Measurements from ENCODE around the gene IFI27L2. TPM values are rescaled to one million over a fixed set of nuclear protein-coding genes. Genes with fewer than 3 reads are reported as not detected.

IFI27L2 gene
- total RNA-seq, 4 donors from 2014 or later: 7.8 to 97.8 (median 23.1) TPM

DNA sequence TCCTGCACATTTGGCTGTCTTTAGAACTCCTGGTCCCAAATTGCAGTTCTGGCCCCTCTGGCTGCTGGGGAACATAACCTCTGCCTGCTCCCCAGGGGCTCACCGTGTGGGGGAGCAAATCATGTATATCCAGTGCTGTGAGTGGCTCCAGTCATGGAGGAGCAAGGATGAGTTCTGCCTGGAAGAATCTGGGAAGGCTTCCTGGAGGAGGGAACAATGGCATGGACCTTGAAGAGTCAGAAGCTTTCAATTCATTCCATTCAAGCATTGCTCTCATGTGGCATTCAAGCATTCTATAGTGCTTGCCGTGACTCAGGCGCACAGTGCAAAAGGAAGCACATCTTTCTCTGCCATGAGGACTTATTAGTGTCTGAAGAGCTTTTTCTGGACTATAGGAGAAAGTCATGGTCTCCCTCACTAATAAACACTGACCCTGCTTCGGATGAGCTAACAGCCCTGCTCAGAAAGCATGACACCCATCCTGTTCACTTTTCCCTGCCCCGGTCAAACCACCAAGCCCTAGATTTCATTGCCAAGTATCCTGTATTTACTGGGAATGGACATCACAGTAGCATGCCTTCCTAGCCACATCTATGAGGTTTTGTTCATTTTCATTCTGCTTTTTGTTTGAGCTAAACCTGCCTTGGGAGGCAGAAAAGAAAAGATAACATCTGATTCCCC lies 15.4 kb downstream of the IFI27L2 start:
- H3K9me3 ChIP-seq: no peaks in the 10 kb centered on the region

GRCh38 chr14:94113490-94113889 lies 15.9 kb downstream of the IFI27L2 start:
- H3K4me1 ChIP-seq: peaks cover 0 to 19% of the 10 kb centered on the region in 2 donors
- no peak overlapping the region for H3K4me3 ChIP-seq (replicated peaks in 1 of 3)
- intact Hi-C loops (cut with DNase I): no loop called here
- 50 to 55% methylated on average over 6 of the region's 6 CpGs for WGBS, 2 donors
- H3K36me3 ChIP-seq: no peaks in the 10 kb centered on the region
- H3K9me3 ChIP-seq: no peaks in the 10 kb centered on the region
- H3K27ac ChIP-seq: peak overlapping the region in 2 of 3 donors; percentile 41 to 70
- TF ChIP-seq CTCF (IDR thresholded peaks at IDR 0.05) (no peak), POLR2A (IDR thresholded peaks at IDR 0.05) (no peak)
- DNase-seq: peak in 1 of 2 donors; percentile 29
- H3K27me3 ChIP-seq: no peaks in the 10 kb centered on the region

More for the DNA sequence above, 15.4 kb downstream of the IFI27L2 start:
- Histone ChIP-seq H3K36me3 (no peaks in the 10 kb centered on the region), H3K27me3 (no peaks in the 10 kb centered on the region), H3K27ac (peak overlapping the region; percentile 37 to 70 (median 49)), H3K4me3 (replicated peaks in 1 of 3) (no peak overlapping the region), H3K4me1 (peaks cover 0 to 19% of the 10 kb centered on the region in 2 donors)
- no peak for DNase-seq
- 69 to 74% methylated on average over 5 of the region's 5 CpGs for WGBS, 2 donors
- intact Hi-C loops (cut with DNase I): no loop called here
- TF ChIP-seq POLR2A (IDR thresholded peaks at IDR 0.05) (no peak), CTCF (IDR thresholded peaks at IDR 0.05) (no peak)

DNA sequence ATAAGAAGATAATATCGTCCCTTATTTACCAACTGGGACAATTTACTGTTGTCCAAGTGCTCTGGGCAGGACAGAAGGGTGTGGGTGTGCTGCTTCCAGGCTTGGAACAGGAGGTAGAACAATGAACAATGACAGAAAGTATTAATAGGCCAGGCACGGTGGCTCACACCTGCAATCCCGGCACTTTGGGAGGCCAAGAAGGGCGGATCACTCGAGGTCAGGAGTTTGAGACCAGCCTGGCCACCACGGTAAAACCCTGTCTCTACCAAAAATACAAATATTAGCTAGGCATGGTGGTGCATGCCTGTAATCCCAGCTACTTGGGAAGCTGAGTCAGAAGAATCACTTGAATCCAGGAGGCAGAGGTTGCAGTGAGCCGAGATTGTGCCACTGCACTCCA lies 16.3 kb downstream of the IFI27L2 start:
- Histone ChIP-seq H3K27ac (peak overlapping the region in 1 of 3 donors; percentile 70), H3K36me3 (no peaks in the 10 kb centered on the region), H3K9me3 (no peaks in the 10 kb centered on the region), H3K4me3 (replicated peaks in 1 of 3) (no peak overlapping the region), H3K27me3 (no peaks in the 10 kb centered on the region), H3K4me1 (peaks cover 0 to 19% of the 10 kb centered on the region in 2 donors)
- intact Hi-C loops (cut with DNase I): no loop called here
- 76 to 83% methylated on average over 7 of the region's 7 CpGs for WGBS, 2 donors
- no peak for TF ChIP-seq CTCF (IDR thresholded peaks at IDR 0.05)
- no peak for TF ChIP-seq POLR2A (IDR thresholded peaks at IDR 0.05)
- no peak for DNase-seq

DNA sequence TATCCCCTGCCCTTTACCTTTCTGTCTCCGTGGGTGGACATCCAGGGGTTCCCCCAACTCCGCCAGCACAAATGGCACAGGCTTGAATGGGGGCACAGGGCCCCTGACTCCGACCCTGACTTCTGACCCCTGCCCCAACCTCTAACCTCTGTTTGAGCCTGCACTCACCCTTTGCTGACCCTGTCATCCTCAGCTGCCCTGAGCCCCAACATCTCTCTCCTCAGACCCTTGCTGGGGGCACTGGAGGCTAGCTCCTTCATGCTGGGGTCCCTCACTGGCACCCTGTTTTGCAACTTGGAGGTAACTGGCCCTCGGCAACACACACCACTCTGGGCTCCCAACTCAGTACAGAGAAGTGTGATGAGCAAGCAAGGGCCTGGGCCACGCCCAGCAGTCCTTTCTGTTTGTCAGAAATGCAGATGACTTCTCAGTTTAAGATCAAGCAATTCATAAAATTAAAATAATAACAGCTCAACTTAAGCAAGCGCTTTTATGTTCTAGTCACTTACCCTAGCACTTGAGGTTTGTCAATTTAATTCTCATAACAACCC lies 16.8 kb downstream of the IFI27L2 start:
- Histone ChIP-seq H3K36me3 (no peaks in the 10 kb centered on the region), H3K9me3 (no peaks in the 10 kb centered on the region), H3K4me3 (replicated peaks in 1 of 3) (no peak overlapping the region), H3K4me1 (peaks cover 0 to 19% of the 10 kb centered on the region in 2 donors), H3K27ac (peak overlapping the region in 1 of 3 donors; percentile 77), H3K27me3 (no peaks in the 10 kb centered on the region)
- DNase-seq: no peak
- TF ChIP-seq CTCF (IDR thresholded peaks at IDR 0.05) (no peak), POLR2A (IDR thresholded peaks at IDR 0.05) (no peak)
- intact Hi-C loops (cut with DNase I): no loop called here
- 88 to 90% methylated on average over 6 of the region's 6 CpGs for WGBS, 2 donors

All from thyroid gland (tissue), 4 donors.